ENCODE results near the gene FDX2. TPM values are rescaled to one million over a fixed set of nuclear protein-coding genes. Genes with fewer than 3 reads are reported as not detected.

FDX2 gene
- total RNA-seq, 2 donors from 2014 or later = 12.5 to 20.4 TPM

GRCh38 chr19:10332158-10332964 lies 16.5 kb upstream of the FDX2 start:
- H3K4me3 ChIP-seq = peak overlapping the region; percentile 67 to 74
- peaks cover 32% of the 10 kb centered on the region for H3K36me3 ChIP-seq
- DNase-seq (ENCODE audit: low spot score) = no peak
- peaks cover 0 to 36% of the 10 kb centered on the region in 2 donors for H3K4me1 ChIP-seq
- TF ChIP-seq CTCF (IDR thresholded peaks at IDR 0.05) = peak in 1 of 2 donors; percentile 18
- H3K27ac ChIP-seq = peak overlapping the region in 1 of 2 donors; percentile 93
- no peaks in the 10 kb centered on the region for H3K9me3 ChIP-seq
- H3K27me3 ChIP-seq = no peaks in the 10 kb centered on the region

GRCh38 chr19:10329555-10329954 lies 13.7 kb upstream of the FDX2 start:
- H3K36me3 ChIP-seq = peaks cover 59% of the 10 kb centered on the region
- DNase-seq (ENCODE audit: low spot score) = no peak
- no peak for TF ChIP-seq CTCF (IDR thresholded peaks at IDR 0.05)
- H3K9me3 ChIP-seq = no peaks in the 10 kb centered on the region
- H3K4me3 ChIP-seq = no peak overlapping the region
- peaks cover 0 to 25% of the 10 kb centered on the region in 2 donors for H3K4me1 ChIP-seq
- no peaks in the 10 kb centered on the region for H3K27me3 ChIP-seq
- no peak overlapping the region for H3K27ac ChIP-seq

GRCh38 chr19:10328558-10329429 lies 13.0 kb upstream of the FDX2 start:
- Histone ChIP-seq H3K27ac (no peak overlapping the region), H3K27me3 (no peaks in the 10 kb centered on the region), H3K36me3 (peaks cover 66% of the 10 kb centered on the region), H3K4me1 (peaks cover 0 to 17% of the 10 kb centered on the region in 2 donors), H3K9me3 (no peaks in the 10 kb centered on the region), H3K4me3 (no peak overlapping the region)
- no peak for TF ChIP-seq CTCF (IDR thresholded peaks at IDR 0.05)
- DNase-seq (ENCODE audit: low spot score) = no peak

GRCh38 chr19:10327793-10328192 lies 12.0 kb upstream of the FDX2 start:
- Histone ChIP-seq H3K4me1 (peaks cover 0 to 12% of the 10 kb centered on the region in 2 donors), H3K9me3 (no peaks in the 10 kb centered on the region), H3K27ac (no peak overlapping the region), H3K4me3 (no peak overlapping the region), H3K27me3 (no peaks in the 10 kb centered on the region), H3K36me3 (peaks cover 74% of the 10 kb centered on the region)
- no peak for DNase-seq (ENCODE audit: low spot score)
- no peak for TF ChIP-seq CTCF (IDR thresholded peaks at IDR 0.05)

- no peak for TF ChIP-seq CTCF (IDR thresholded peaks at IDR 0.05)
- Histone ChIP-seq H3K4me1 (no peaks in the 10 kb centered on the region), H3K4me3 (no peak overlapping the region), H3K27ac (no peak overlapping the region), H3K27me3 (no peaks in the 10 kb centered on the region), H3K36me3 (peaks cover 95% of the 10 kb centered on the region), H3K9me3 (no peaks in the 10 kb centered on the region)
- no peak for DNase-seq (ENCODE audit: low spot score)
These were observed 9.9 kb upstream of the FDX2 start for GRCh38 chr19:10325732-10326131.
